B cell (primary cell): Measurements from ENCODE around the gene PTPN4. TPM values are rescaled to one million over a fixed set of nuclear protein-coding genes. Genes with fewer than 3 reads are reported as not detected.

Experiments used
- ATAC-seq: fragments of 200-7000 bp; cut with Tn5 transposase; one replicate; pipeline ENCODE4 v1.10.0; 2021; ENCODE audit warnings: low read depth, mild to moderate bottlenecking, moderate number of reproducible peaks, moderate library complexity
- CTCF ChIA-PET: fragments of 350-600 bp; sonication (Branson Sonifier 250); formaldehyde crosslinking; loops from one replicate; lab custom pipeline; 2021; ENCODE audit warnings: antibody characterized with exemption, inconsistent platforms; lab: Charles Lee
- POLR2A ChIA-PET: fragments of 350-600 bp; sonication (Branson Sonifier 250); formaldehyde crosslinking; loops from one replicate; lab custom pipeline; 2021; ENCODE audit warnings: antibody characterized with exemption; lab: Charles Lee
- DNase-seq: peaks from one replicate; pipeline ENCODE4 v3.0.0; 2013
- H2AFZ ChIP-seq: 2 replicates; pipeline ENCODE4 v1.6.1; 2012; ENCODE audit warnings: mild to moderate bottlenecking, low read depth, low read length; ENCODE audit not compliant: insufficient read depth, poor library complexity, severe bottlenecking
- H3K27ac ChIP-seq, 2 donors: 1 replicate in 1 of 2; 2 replicates in 1 of 2; pipeline ENCODE4 v1.5.1; 2012 to 2013; ENCODE audit warnings: low read length in 2 of 2, mild to moderate bottlenecking in 2 of 2, moderate library complexity in 1 of 2
- H3K27me3 ChIP-seq, 4 experiments: fragments of 200-600 bp in 1 of 4; sonication (generic) in 1 of 4; replicated peaks in 1 of 4; 1 replicate in 2 of 4; 2 replicates in 2 of 4; pipeline versions ENCODE4 v1.6.1 to v1.7.0; 2013 to 2016; ENCODE audit warnings: low read length in 3 of 4, mild to moderate bottlenecking in 2 of 4, mixed read lengths in 1 of 4, moderate library complexity in 1 of 4; ENCODE audit not compliant: insufficient read depth in 4 of 4, control insufficient read depth in 3 of 4; ENCODE audit errors: control extremely low read depth in 1 of 4
- H3K36me3 ChIP-seq, 2 experiments: replicated peaks in 1 of 2; 1 replicate in 1 of 2; 2 replicates in 1 of 2; pipeline versions ENCODE4 v1.6.1 to v1.7.1; 2013; ENCODE audit warnings: low read length in 1 of 2; ENCODE audit not compliant: insufficient read depth in 2 of 2, control insufficient read depth in 1 of 2; ENCODE audit errors: control extremely low read depth in 1 of 2, extremely low read depth in 1 of 2
- H3K4me1 ChIP-seq, 2 donors: fragments of 200-600 bp in 1 of 2; sonication (generic) in 1 of 2; 1 replicate in 1 of 2; 2 replicates in 1 of 2; pipeline versions ENCODE4 v1.5.1 to v1.6.1; 2013 to 2017; ENCODE audit warnings: low read length in 2 of 2; ENCODE audit not compliant: control insufficient read depth in 2 of 2, insufficient read depth in 2 of 2
- H3K4me2 ChIP-seq: replicated peaks from 2 replicates; pipeline ENCODE3; 2012; ENCODE audit warnings: mild to moderate bottlenecking, low read depth, low read length; ENCODE audit not compliant: poor library complexity, severe bottlenecking
- H3K4me3 ChIP-seq, 5 experiments: fragments of 200-600 bp in 1 of 5; sonication (generic) in 1 of 5; 1 replicate in 3 of 5; 2 replicates in 2 of 5; pipeline versions ENCODE4 v1.5.1 to v1.7.0; 2011 to 2016; ENCODE audit warnings: low read length in 4 of 5, mild to moderate bottlenecking in 4 of 5, low read depth in 2 of 5, control low read depth in 1 of 5, moderate library complexity in 1 of 5; ENCODE audit not compliant: insufficient read depth in 1 of 5; ENCODE audit errors: control extremely low read depth in 1 of 5, extremely low read depth in 1 of 5
- H3K79me2 ChIP-seq: fragments of 200-600 bp; sonication (generic); one replicate; pipeline ENCODE4 v1.6.0; 2016; ENCODE audit warnings: low read length; ENCODE audit not compliant: control insufficient read depth, insufficient read depth
- H3K9ac ChIP-seq: fragments of 200-600 bp; sonication (generic); 2 replicates; pipeline ENCODE4 v1.6.1; 2017; ENCODE audit warnings: mild to moderate bottlenecking, low read length, moderate library complexity
- H3K9me3 ChIP-seq, 3 donors: one replicate each; pipeline versions ENCODE4 v1.6.1 to v1.7.1; 2013; ENCODE audit warnings: low read length in 2 of 3; ENCODE audit not compliant: control insufficient read depth in 2 of 3, insufficient read depth in 1 of 3; ENCODE audit errors: control extremely low read depth in 1 of 3
- H4K20me1 ChIP-seq: 2 replicates; pipeline ENCODE4 v1.6.0; 2012; ENCODE audit warnings: mild to moderate bottlenecking, low read length; ENCODE audit not compliant: insufficient read depth, control insufficient read depth, poor library complexity, severe bottlenecking
- H3K27ac Mint-ChIP-seq: one replicate; pipeline ENCODE4 v1.8.0; 2021; ENCODE audit warnings: mixed read lengths
- H3K27me3 Mint-ChIP-seq: one replicate; pipeline ENCODE4 v1.8.0; 2021; ENCODE audit warnings: mixed read lengths
- H3K4me1 Mint-ChIP-seq: one replicate; pipeline ENCODE4 v1.8.0; 2021; ENCODE audit warnings: mixed read lengths
- H3K4me3 Mint-ChIP-seq: one replicate; pipeline ENCODE4 v1.8.0; 2021; ENCODE audit warnings: mixed read lengths
- H3K9me3 Mint-ChIP-seq: one replicate; pipeline ENCODE4 v1.8.0; 2022; ENCODE audit warnings: mixed read lengths; ENCODE audit not compliant: insufficient read depth
- CTCF ChIP-seq: fragments of 200-600 bp; IDR thresholded peaks from one replicate; pipeline ENCODE4 v1.8.0; 2022; ENCODE audit warnings: antibody characterized with exemption, mild to moderate bottlenecking
- EZH2 ChIP-seq: IDR thresholded peaks from 2 replicates; pipeline ENCODE4 v1.6.1; 2012; ENCODE audit warnings: borderline replicate concordance, low read depth, mild to moderate bottlenecking, moderate library complexity, low read length; ENCODE audit not compliant: insufficient read depth, poor library complexity, severe bottlenecking
- WGBS: methylation state at CpG from one replicate; pipeline ENCODE4 v1.1.5; 2013; ENCODE audit warnings: missing lambda C conversion rate; ENCODE audit not compliant: insufficient coverage; 5-methylcytosine and 5-hydroxymethylcytosine counted together
- intact Hi-C: fragments of 100-400 bp; cut with micrococcal nuclease; formaldehyde crosslinking; loops from one replicate; pipeline ENCODE4 v1.10.0; 2022
- polyA plus RNA-seq: library from polyadenylated mRNA; depleted of rRNA; stranded (reverse); fragments of >200 nt; gene quantifications from 2 replicates; pipeline ENCODE4 v1.2.3, GENCODE V29; 2012
- total RNA-seq, 2 donors: library from RNA; stranded (reverse); fragments of 120-200 nt in 1 of 2; gene quantifications; 1 replicate in 1 of 2; 2 replicates in 1 of 2; pipeline versions ENCODE4 v1.2.3 to v1.2.4, GENCODE V29; 2013 to 2022

The PTPN4 gene
- total and polyA plus RNA-seq, 2 donors (not counting 1 experiment from before 2014, with no cell fraction given) = 12.6 to 54.8 TPM

- Histone ChIP-seq H3K36me3 (no peaks in the 10 kb centered on the region), H3K4me1 (no peaks in the 10 kb centered on the region), H3K79me2 (peaks cover 37% of the 10 kb centered on the region), H4K20me1 (no peaks in the 10 kb centered on the region), H3K4me3 (no peak overlapping the region), H3K9ac (no peak overlapping the region), H2AFZ (no peak overlapping the region), H3K27ac (no peak overlapping the region), H3K4me2 (no peak overlapping the region), H3K9me3 (peaks cover 0 to 3% (median 0%) of the 10 kb centered on the region in 3 donors), H3K27me3 (no peaks in the 10 kb centered on the region)
- Mint-ChIP-seq H3K27ac (no peak overlapping the region), H3K4me1 (no peaks in the 10 kb centered on the region), H3K27me3 (no peaks in the 10 kb centered on the region), H3K9me3 (peaks cover 4% of the 10 kb centered on the region), H3K4me3 (no peak overlapping the region)
- WGBS = 96% methylated on average over 12 of the region's 15 CpGs
- TF ChIP-seq EZH2 = no peak
- TF ChIP-seq CTCF = no peak
- DNase-seq (no peak), ATAC-seq (no peak)
- CTCF ChIA-PET = no interaction called here
- POLR2A ChIA-PET = no interaction called here
- intact Hi-C loops = no loop called here
Observed at GRCh38 chr2:120029672-120030640, 270.2 kb downstream of the PTPN4 start.

GRCh38 chr2:120032297-120032696 lies 272.6 kb downstream of the PTPN4 start:
- no peak for ATAC-seq
- Mint-ChIP-seq H3K27me3 (no peaks in the 10 kb centered on the region), H3K9me3 (no peaks in the 10 kb centered on the region), H3K4me1 (no peaks in the 10 kb centered on the region), H3K27ac (no peak overlapping the region), H3K4me3 (no peak overlapping the region)
- TF ChIP-seq CTCF = no peak
- no peak for TF ChIP-seq EZH2
- H3K36me3 ChIP-seq = no peaks in the 10 kb centered on the region
- no peak overlapping the region for H3K4me3 ChIP-seq
- intact Hi-C loops = no loop called here
- H3K79me2 ChIP-seq = peaks cover 19% of the 10 kb centered on the region
- WGBS = 95% methylated on average over 2 of the region's 3 CpGs
- H3K9me3 ChIP-seq = no peaks in the 10 kb centered on the region
- no peak overlapping the region for H3K4me2 ChIP-seq
- H4K20me1 ChIP-seq = no peaks in the 10 kb centered on the region
- no peaks in the 10 kb centered on the region for H3K27me3 ChIP-seq
- ChIA-PET CTCF (no interaction called here), POLR2A (no interaction called here)
- no peak for DNase-seq
- no peak overlapping the region for H3K27ac ChIP-seq
- H3K9ac ChIP-seq = no peak overlapping the region
- H2AFZ ChIP-seq = no peak overlapping the region
- no peaks in the 10 kb centered on the region for H3K4me1 ChIP-seq
